GM12878 (cell line): ENCODE measurements around the gene LMAN2.

Experiments
- BHLHE40 ChIP-seq, 2 experiments: fragments of 450-650 bp in 1 of 2; IDR thresholded peaks; 2 replicates each; pipeline ENCODE4 v1.6.1; 2011 to 2017; ENCODE audit warnings: low read depth in 2 of 2, borderline replicate concordance in 1 of 2, improper control_type of control experiment in 1 of 2, low read length in 1 of 2, mild to moderate bottlenecking in 1 of 2
- CBX5 ChIP-seq: sonication (generic); IDR thresholded peaks from 2 replicates; pipeline ENCODE4 v1.6.1; 2016; ENCODE audit warnings: low read depth, moderate library complexity, mild to moderate bottlenecking, inconsistent platforms
- CEBPB ChIP-seq, 2 experiments: fragments of 150-350 bp in 1 of 2; IDR thresholded peaks; 2 replicates each; pipeline ENCODE4 v1.6.1; 2012 to 2014; ENCODE audit warnings: low read depth in 2 of 2, low read length in 2 of 2, borderline replicate concordance in 1 of 2, inconsistent platforms in 1 of 2
- CTCF ChIP-seq, 3 experiments: IDR thresholded peaks in 2 of 3; conservative IDR thresholded peaks in 1 of 3; 2 replicates each; pipeline ENCODE4 v1.5.1; 2011; ENCODE audit warnings: low read depth in 3 of 3, low read length in 3 of 3, mild to moderate bottlenecking in 3 of 3, control low read depth in 2 of 3, moderate library complexity in 2 of 3, inconsistent platforms in 1 of 3, mixed read lengths in 1 of 3; ENCODE audit not compliant: control insufficient read depth in 2 of 3, insufficient read depth in 1 of 3; ENCODE audit errors: extremely low read depth in 1 of 3
- FOS ChIP-seq: IDR thresholded peaks from 3 replicates; pipeline ENCODE4 v1.6.1; 2011; ENCODE audit warnings: borderline replicate concordance; ENCODE audit not compliant: insufficient read length; ENCODE audit errors: extremely low read depth
- JUNB ChIP-seq: IDR thresholded peaks from 2 replicates; pipeline ENCODE4 v1.6.1; 2016; ENCODE audit warnings: antibody characterized with exemption, mild to moderate bottlenecking
- KDM1A ChIP-seq: fragments of 200-600 bp; sonication (generic); IDR thresholded peaks from 2 replicates; pipeline ENCODE4 v1.6.1; 2016; ENCODE audit warnings: borderline replicate concordance
- NRF1 ChIP-seq: conservative IDR thresholded peaks from 2 replicates; pipeline ENCODE4 v1.6.1; 2011; ENCODE audit warnings: mild to moderate bottlenecking, low read depth, low read length, improper control_type of control experiment
- POLR2AphosphoS5 ChIP-seq: IDR thresholded peaks from 2 replicates; pipeline ENCODE4 v1.6.1; 2011; ENCODE audit warnings: mild to moderate bottlenecking, low read length, inconsistent platforms
- RAD21 ChIP-seq: IDR thresholded peaks from 2 replicates; pipeline ENCODE4 v1.6.1; 2011; ENCODE audit warnings: mild to moderate bottlenecking, low read depth, low read length, moderate library complexity; ENCODE audit not compliant: insufficient read depth
- SMC3 ChIP-seq: IDR thresholded peaks from 2 replicates; pipeline ENCODE4 v1.6.1; 2011; ENCODE audit warnings: low read length, improper control_type of control experiment, borderline replicate concordance
- TARDBP ChIP-seq: IDR thresholded peaks from 2 replicates; pipeline ENCODE4 v1.6.1; 2016; ENCODE audit warnings: borderline replicate concordance
- USF2 ChIP-seq: IDR thresholded peaks from 2 replicates; pipeline ENCODE4 v1.6.1; 2011; ENCODE audit warnings: low read depth, low read length, improper control_type of control experiment, borderline replicate concordance

- TF ChIP-seq CTCF (IDR thresholded peaks at IDR 0.05 in 2 of 3, conservative IDR thresholded peaks at IDR 0.05 in 1 of 3; ENCODE audit: control insufficient read depth in 2 of 3, extremely low read depth in 1 of 3, insufficient read depth in 1 of 3, low read depth in 3 of 3, low read length in 3 of 3) (no peak), BHLHE40 (IDR thresholded peaks at IDR 0.05; ENCODE audit: borderline replicate concordance in 1 of 2, low read depth in 2 of 2, low read length in 1 of 2) (peak in 1 of 2 experiments; percentile 7; a peak in 1 of 4 replicates), RAD21 (no peak), TARDBP (no peak), CEBPB (IDR thresholded peaks at IDR 0.05; ENCODE audit: borderline replicate concordance in 1 of 2, low read depth in 2 of 2, low read length in 2 of 2) (no peak), NRF1 (no peak), FOS (no peak), POLR2AphosphoS5 (no peak), KDM1A (no peak), USF2 (no peak), SMC3 (no peak), JUNB (no peak), CBX5 (no peak)
These were observed 35.9 kb upstream of the LMAN2 start for GRCh38 chr5:177387405-177387804.
